Left ventricle myocardium inferior (tissue), 1 donor: ENCODE measurements around the gene ABCF3. TPM values are rescaled to one million over a fixed set of nuclear protein-coding genes. Genes with fewer than 3 reads are reported as not detected.
A peak's percentile ranks its signal among the peaks of the same experiment; 100 is the strongest.

ENCODE experiments used
- DNase-seq: peaks from one replicate; pipeline ENCODE4 v3.0.0-alpha.2; 2020
- H3K27ac ChIP-seq: fragments of 200-600 bp; replicated peaks from 2 replicates; pipeline ENCODE4 v1.8.0; 2021
- H3K27me3 ChIP-seq: fragments of 200-600 bp; 2 replicates; pipeline ENCODE4 v1.8.0; 2021; ENCODE audit warnings: low read depth
- H3K36me3 ChIP-seq: fragments of 200-600 bp; 2 replicates; pipeline ENCODE4 v1.8.0; 2021
- H3K4me1 ChIP-seq: fragments of 200-600 bp; 2 replicates; pipeline ENCODE4 v1.8.0; 2021
- H3K4me3 ChIP-seq: fragments of 200-600 bp; 2 replicates; pipeline ENCODE4 v1.8.0; 2021; ENCODE audit warnings: mild to moderate bottlenecking, moderate library complexity
- H3K9me3 ChIP-seq: fragments of 200-600 bp; replicated peaks from 2 replicates; pipeline ENCODE4 v1.8.0; 2021
- intact Hi-C: fragments of 100-400 bp; cut with micrococcal nuclease; formaldehyde crosslinking; loops from one replicate; pipeline ENCODE4 v1.11.0; 2022
- long read RNA-seq: library from polyadenylated mRNA; unstranded; transcript quantifications from one replicate; pipeline ENCODE4 v2.0.0, GENCODE V29; 2021
- total RNA-seq: library from RNA; stranded (reverse); fragmentation: NEBNext Ultra II Directional; extraction: Animal tissue kit (Norgen Biotek cat#: 25700); gene quantifications from one replicate; pipeline ENCODE4 v1.2.1, GENCODE V29; 2021
- TF ChIP-seq, protein P1 (sequence below): fragments of 200-600 bp; IDR thresholded peaks from 2 replicates; pipeline ENCODE4 v1.8.0; 2021; ENCODE audit warnings: antibody characterized with exemption, mild to moderate bottlenecking, borderline replicate concordance
- donor health status: DM: no; HTN: yes; CAD: no; lungs with severe emphysema.

ABCF3 gene, protein sequence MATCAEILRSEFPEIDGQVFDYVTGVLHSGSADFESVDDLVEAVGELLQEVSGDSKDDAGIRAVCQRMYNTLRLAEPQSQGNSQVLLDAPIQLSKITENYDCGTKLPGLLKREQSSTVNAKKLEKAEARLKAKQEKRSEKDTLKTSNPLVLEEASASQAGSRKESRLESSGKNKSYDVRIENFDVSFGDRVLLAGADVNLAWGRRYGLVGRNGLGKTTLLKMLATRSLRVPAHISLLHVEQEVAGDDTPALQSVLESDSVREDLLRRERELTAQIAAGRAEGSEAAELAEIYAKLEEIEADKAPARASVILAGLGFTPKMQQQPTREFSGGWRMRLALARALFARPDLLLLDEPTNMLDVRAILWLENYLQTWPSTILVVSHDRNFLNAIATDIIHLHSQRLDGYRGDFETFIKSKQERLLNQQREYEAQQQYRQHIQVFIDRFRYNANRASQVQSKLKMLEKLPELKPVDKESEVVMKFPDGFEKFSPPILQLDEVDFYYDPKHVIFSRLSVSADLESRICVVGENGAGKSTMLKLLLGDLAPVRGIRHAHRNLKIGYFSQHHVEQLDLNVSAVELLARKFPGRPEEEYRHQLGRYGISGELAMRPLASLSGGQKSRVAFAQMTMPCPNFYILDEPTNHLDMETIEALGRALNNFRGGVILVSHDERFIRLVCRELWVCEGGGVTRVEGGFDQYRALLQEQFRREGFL
- total RNA-seq: 70.2 TPM
- long read RNA-seq, transcript ABCF3-203 (21 exons, 2,624 nt): major isoform, 159 of 183 reads
- long read RNA-seq, partial matches to known transcripts: 5 of 183 reads
- long read RNA-seq, other reads (novel, unspliced or antisense): 19 of 183 reads

DNA sequence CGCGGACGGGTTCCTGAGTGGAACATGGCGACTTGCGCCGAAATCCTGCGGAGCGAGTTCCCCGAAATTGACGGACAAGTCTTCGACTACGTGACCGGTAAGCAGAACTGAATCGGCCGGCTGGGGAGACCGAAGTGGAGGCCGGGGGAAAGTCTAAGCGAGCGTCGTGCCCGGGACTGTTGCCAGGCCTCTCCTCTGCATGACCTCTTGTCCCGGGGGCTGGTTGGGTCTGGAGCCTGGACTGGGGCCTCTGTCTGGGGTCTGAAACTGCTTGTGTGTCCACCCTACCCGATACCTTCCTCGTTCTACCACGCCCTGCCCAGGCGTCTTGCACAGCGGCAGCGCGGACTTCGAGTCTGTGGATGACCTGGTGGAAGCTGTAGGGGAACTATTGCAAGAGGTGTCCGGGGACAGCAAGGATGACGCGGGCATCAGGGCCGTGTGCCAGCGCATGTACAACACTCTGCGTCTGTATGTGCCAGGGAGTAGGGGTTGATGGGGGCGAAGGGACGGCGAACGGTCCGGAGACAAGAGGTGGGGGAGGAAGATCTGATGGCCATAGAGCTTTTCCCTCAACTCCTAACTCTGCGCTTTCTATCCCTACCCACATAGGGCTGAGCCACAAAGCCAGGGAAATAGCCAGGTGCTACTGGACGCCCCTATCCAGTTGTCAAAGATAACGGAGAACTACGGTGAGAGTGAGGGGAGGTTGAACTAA is at the start of gene ABCF3:
TSS of gene ABCF3 (plus strand) at position 16 of the 718 bp plus-strand sequence. CDS start at position 25, 9 bp downstream.
- peaks cover 73% of the 10 kb centered on the region for H3K36me3 ChIP-seq
- H3K9me3 ChIP-seq: no peaks in the 10 kb centered on the region
- peak; percentile 46 for DNase-seq
- H3K4me1 ChIP-seq: peaks cover 39% of the 10 kb centered on the region
- TF ChIP-seq, protein P1, sequence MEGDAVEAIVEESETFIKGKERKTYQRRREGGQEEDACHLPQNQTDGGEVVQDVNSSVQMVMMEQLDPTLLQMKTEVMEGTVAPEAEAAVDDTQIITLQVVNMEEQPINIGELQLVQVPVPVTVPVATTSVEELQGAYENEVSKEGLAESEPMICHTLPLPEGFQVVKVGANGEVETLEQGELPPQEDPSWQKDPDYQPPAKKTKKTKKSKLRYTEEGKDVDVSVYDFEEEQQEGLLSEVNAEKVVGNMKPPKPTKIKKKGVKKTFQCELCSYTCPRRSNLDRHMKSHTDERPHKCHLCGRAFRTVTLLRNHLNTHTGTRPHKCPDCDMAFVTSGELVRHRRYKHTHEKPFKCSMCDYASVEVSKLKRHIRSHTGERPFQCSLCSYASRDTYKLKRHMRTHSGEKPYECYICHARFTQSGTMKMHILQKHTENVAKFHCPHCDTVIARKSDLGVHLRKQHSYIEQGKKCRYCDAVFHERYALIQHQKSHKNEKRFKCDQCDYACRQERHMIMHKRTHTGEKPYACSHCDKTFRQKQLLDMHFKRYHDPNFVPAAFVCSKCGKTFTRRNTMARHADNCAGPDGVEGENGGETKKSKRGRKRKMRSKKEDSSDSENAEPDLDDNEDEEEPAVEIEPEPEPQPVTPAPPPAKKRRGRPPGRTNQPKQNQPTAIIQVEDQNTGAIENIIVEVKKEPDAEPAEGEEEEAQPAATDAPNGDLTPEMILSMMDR: no peak
- H3K27ac ChIP-seq: peak within 1 kb of the TSS; percentile 95
- intact Hi-C loops: loop anchor here (10.0 kb wide), 1 partner anchor 58 kb away; the partner anchor contains the start of genes ALG3 and EEF1AKMT4
- no peaks in the 10 kb centered on the region for H3K27me3 ChIP-seq
- H3K4me3 ChIP-seq: peak within 1 kb of the TSS; percentile 79

DNA sequence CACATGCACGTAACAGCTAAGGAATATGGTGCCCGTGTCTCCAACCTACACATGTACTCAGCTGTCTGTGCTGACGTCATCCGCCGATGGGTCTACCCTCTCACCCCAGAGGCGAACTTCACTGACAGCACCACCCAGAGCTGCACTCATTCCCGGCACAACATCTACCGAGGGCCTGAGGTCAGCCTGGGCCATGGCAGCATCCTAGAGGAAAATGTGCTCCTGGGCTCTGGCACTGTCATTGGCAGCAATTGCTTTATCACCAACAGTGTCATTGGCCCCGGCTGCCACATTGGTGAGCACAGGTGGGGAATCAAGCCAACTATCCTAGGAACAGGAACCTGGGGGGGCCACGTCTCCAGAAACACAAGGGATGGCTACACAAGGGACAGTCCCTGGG is 45.6 kb upstream of the ABCF3 start:
- H3K27me3 ChIP-seq: no peaks in the 10 kb centered on the region
- no peak overlapping the region for H3K27ac ChIP-seq
- intact Hi-C loops: no loop called here
- TF ChIP-seq, protein P1: no peak
- no peak for DNase-seq
- no peaks in the 10 kb centered on the region for H3K9me3 ChIP-seq
- peaks cover 37% of the 10 kb centered on the region for H3K4me1 ChIP-seq
- H3K4me3 ChIP-seq: no peak overlapping the region
- peaks cover 81% of the 10 kb centered on the region for H3K36me3 ChIP-seq

DNA sequence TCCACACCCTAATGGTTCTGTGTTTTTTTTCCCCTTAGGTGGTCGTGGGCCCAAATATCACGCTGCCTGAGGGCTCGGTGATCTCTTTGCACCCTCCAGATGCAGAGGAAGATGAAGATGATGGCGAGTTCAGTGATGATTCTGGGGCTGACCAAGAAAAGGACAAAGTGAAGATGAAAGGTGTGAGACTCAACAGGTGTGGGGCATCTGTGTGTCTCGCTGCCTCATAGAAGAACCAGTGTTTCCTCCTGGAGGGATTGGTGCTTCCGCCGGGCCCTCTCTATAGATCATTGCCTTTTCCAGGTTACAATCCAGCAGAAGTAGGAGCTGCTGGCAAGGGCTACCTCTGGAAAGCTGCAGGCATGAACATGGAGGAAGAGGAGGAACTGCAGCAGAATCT is 43.8 kb upstream of the ABCF3 start:
- peaks cover 93% of the 10 kb centered on the region for H3K36me3 ChIP-seq
- no peak overlapping the region for H3K4me3 ChIP-seq
- no peaks in the 10 kb centered on the region for H3K9me3 ChIP-seq
- no peak overlapping the region for H3K27ac ChIP-seq
- TF ChIP-seq, protein P1: no peak
- DNase-seq: no peak
- H3K27me3 ChIP-seq: no peaks in the 10 kb centered on the region
- intact Hi-C loops: no loop called here
- H3K4me1 ChIP-seq: peaks cover 24% of the 10 kb centered on the region

DNA sequence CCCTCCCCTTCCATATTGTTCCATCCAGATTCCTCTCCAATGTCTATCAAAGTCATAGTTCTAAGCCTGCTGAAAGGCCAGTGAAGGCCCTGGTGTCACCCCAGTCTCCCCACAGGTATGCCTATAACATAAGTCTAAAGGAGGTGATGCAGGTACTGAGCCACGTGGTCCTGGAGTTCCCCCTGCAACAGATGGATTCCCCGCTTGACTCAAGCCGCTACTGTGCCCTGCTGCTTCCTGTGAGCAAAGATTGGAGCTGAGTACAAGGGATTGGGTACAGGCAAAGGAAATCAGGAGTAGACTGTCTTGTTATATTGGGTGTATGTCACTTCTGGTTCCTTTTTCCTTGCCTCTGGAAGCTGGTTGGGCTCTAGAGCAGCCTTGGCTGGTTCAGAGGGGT is 42.7 kb upstream of the ABCF3 start:
- Histone ChIP-seq H3K9me3 (no peaks in the 10 kb centered on the region), H3K4me1 (peaks cover 21% of the 10 kb centered on the region), H3K27me3 (no peaks in the 10 kb centered on the region), H3K36me3 (peaks cover 82% of the 10 kb centered on the region), H3K4me3 (no peak overlapping the region), H3K27ac (no peak overlapping the region)
- TF ChIP-seq, protein P1: no peak
- DNase-seq: no peak
- intact Hi-C loops: no loop called here

DNA sequence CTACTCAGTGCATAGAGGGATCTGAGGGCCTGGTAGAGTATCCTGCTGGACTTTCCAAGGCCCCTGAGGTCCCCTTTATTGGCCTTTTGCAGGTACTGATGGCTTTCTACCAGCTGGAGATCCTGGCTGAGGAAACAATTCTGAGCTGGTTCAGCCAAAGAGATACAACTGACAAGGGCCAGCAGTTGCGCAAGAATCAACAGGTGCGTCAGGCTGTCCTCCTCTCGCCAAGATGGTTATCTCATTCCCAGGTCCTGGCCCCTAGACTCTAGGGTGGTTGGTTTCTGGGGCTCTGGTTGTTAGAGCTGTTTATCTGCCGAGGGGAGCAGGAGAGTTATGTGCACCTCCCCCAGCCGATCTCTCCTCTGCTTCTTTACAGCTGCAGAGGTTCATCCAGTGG is 41.5 kb upstream of the ABCF3 start:
- no peak for DNase-seq
- peaks cover 21% of the 10 kb centered on the region for H3K4me1 ChIP-seq
- TF ChIP-seq, protein P1: no peak
- H3K27ac ChIP-seq: peak overlapping the region; percentile 47
- H3K9me3 ChIP-seq: no peaks in the 10 kb centered on the region
- H3K4me3 ChIP-seq: no peak overlapping the region
- intact Hi-C loops: no loop called here
- H3K36me3 ChIP-seq: peaks cover 72% of the 10 kb centered on the region
- no peaks in the 10 kb centered on the region for H3K27me3 ChIP-seq
